Ishikawa (cell line): ENCODE measurements around the gene BTBD9.

Source experiments
- CEBPB ChIP-seq: IDR thresholded peaks from 2 replicates; pipeline ENCODE4 v1.6.1; 2012
- CREB1 ChIP-seq: IDR thresholded peaks from 2 replicates; pipeline ENCODE4 v1.6.1; 2012; ENCODE audit warnings: low read depth
- EGR1 ChIP-seq: IDR thresholded peaks from 2 replicates; pipeline ENCODE4 v1.6.1; 2012
- EP300 ChIP-seq: IDR thresholded peaks from 2 replicates; pipeline ENCODE4 v1.6.1; 2012; ENCODE audit warnings: borderline replicate concordance
- FOXM1 ChIP-seq: IDR thresholded peaks from 2 replicates; pipeline ENCODE4 v1.6.1; 2012; ENCODE audit warnings: low read depth, borderline replicate concordance
- NFIC ChIP-seq: IDR thresholded peaks from 2 replicates; pipeline ENCODE4 v1.6.1; 2012
- RAD21 ChIP-seq: IDR thresholded peaks from 2 replicates; pipeline ENCODE4 v1.6.1; 2012; ENCODE audit warnings: low read depth
- REST ChIP-seq: IDR thresholded peaks from 2 replicates; pipeline ENCODE4 v1.6.1; 2012; ENCODE audit warnings: low read depth, mild to moderate bottlenecking
- TAF1 ChIP-seq: IDR thresholded peaks from 2 replicates; pipeline ENCODE4 v1.6.1; 2012; ENCODE audit warnings: low read depth, mild to moderate bottlenecking
- TCF12 ChIP-seq: IDR thresholded peaks from 2 replicates; pipeline ENCODE4 v1.6.1; 2012; ENCODE audit warnings: low read depth
- TEAD4 ChIP-seq: IDR thresholded peaks from 2 replicates; pipeline ENCODE4 v1.6.1; 2012
- YY1 ChIP-seq: IDR thresholded peaks from 2 replicates; pipeline ENCODE4 v1.6.1; 2012; ENCODE audit warnings: low read depth
- ZBTB7A ChIP-seq: IDR thresholded peaks from 2 replicates; pipeline ENCODE4 v1.6.1; 2012; ENCODE audit warnings: low read depth
- TF ChIP-seq, protein P1 (sequence below): IDR thresholded peaks from 2 replicates; pipeline ENCODE4 v1.6.1; 2012
- TF ChIP-seq, protein P2 (sequence below): IDR thresholded peaks from 2 replicates; pipeline ENCODE4 v1.6.1; 2012

BTBD9 gene

GRCh38 chr6:38184585-38185080, 455.1 kb downstream of the BTBD9 start:
- TF ChIP-seq CREB1: no peak
- no peak for TF ChIP-seq REST
- TF ChIP-seq RAD21: no peak
- TF ChIP-seq FOXM1: no peak
- TF ChIP-seq NFIC: no peak
- TF ChIP-seq CEBPB: no peak
- no peak for TF ChIP-seq TAF1
- no peak for TF ChIP-seq EP300
- TF ChIP-seq, protein P1, sequence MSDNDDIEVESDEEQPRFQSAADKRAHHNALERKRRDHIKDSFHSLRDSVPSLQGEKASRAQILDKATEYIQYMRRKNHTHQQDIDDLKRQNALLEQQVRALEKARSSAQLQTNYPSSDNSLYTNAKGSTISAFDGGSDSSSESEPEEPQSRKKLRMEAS: no peak
- TF ChIP-seq ZBTB7A: no peak
- no peak for TF ChIP-seq YY1
- TF ChIP-seq TEAD4: no peak
- no peak for TF ChIP-seq TCF12
- no peak for TF ChIP-seq EGR1
- TF ChIP-seq, protein P2, sequence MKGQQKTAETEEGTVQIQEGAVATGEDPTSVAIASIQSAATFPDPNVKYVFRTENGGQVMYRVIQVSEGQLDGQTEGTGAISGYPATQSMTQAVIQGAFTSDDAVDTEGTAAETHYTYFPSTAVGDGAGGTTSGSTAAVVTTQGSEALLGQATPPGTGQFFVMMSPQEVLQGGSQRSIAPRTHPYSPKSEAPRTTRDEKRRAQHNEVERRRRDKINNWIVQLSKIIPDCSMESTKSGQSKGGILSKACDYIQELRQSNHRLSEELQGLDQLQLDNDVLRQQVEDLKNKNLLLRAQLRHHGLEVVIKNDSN: no peak

DNA sequence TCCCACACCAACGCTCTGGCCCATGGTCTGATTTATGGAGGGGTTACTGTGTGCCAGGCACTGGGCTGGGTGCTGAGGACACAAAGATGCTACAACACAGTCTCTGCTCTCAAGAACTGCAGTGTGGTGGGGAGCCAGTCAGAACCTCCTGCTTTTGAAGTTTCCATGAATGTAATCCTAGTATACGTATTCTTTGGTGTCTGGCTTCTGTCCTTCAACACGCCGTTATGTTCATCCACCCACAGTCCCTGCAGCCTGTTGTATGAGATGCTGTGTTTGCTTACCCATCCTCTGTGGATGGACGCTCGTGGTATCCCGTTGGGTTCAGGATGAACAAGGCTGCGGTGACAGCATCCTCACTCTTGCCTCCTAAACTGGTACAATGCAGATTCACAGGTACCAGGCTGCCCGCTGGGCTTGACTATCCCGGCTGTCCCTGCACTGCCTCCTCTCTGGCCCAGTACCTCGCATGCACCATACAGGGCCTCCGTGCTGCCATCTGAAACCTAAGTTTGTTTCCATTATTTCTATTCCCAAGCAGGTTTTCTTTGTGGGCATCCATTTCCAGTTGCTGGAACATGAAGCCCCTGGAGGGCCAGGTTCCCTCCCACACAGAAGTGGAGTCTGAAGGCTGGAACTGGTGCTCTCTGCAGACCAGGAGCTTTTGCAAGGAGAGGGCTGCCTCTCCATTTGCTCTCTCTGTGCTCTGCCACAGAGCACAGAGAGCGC, 455.7 kb downstream of the BTBD9 start:
- TF ChIP-seq FOXM1 (no peak), NFIC (no peak), TEAD4 (no peak), TAF1 (no peak), RAD21 (no peak), CREB1 (no peak), ZBTB7A (no peak), EP300 (no peak), CEBPB (no peak), YY1 (no peak), EGR1 (no peak), TCF12 (no peak), REST (no peak)
- TF ChIP-seq, protein P1: no peak
- TF ChIP-seq, protein P2: no peak

DNA sequence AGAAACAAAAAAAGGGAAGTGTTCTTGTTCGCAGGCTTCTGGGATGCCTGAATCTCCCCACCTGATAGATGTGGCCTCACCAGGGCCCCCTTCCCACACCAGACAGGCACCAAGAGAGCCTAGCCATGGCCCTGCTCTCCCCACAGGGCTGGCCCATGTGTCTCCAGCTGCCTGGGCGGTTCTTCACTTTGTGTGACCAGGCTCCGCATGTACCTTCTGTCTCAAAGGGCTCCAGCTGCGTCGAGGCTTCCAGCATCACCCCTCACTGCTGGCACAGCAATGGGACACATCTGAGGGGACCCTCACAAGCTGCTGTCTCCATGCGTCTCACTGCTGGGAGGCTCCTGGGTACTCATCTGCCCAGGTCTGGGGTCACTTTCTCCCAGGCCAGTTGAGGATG, 457.3 kb downstream of the BTBD9 start:
- TF ChIP-seq, protein P2: no peak
- TF ChIP-seq EGR1: no peak

- TF ChIP-seq REST (no peak), TAF1 (no peak), TEAD4 (no peak), NFIC (no peak), CEBPB (no peak), CREB1 (no peak), YY1 (no peak), ZBTB7A (no peak), EGR1 (no peak), RAD21 (no peak), EP300 (no peak), FOXM1 (no peak)
- TF ChIP-seq, protein P1: no peak
- TF ChIP-seq, protein P2: no peak
These were observed 459.1 kb downstream of the BTBD9 start for GRCh38 chr6:38180586-38180985.
